ENCODE measurements around the gene STK32A.

GRCh38 chr5:147290261-147290660 is 55.4 kb downstream of the STK32A start:
- TF ChIP-seq RAD21 (conservative IDR thresholded peaks at IDR 0.05 in 1 of 2, IDR thresholded peaks at IDR 0.05 in 1 of 2) (no peak), ZFP36 (IDR thresholded peaks at IDR 0.05; ENCODE audit: borderline replicate concordance, partially characterized antibody) (no peak), RCOR1 (IDR thresholded peaks at IDR 0.05; ENCODE audit: low read depth, low read length) (no peak), CTCF (IDR thresholded peaks at IDR 0.05) (no peak), FOSL2 (IDR thresholded peaks at IDR 0.05) (no peak), FOSL2 (CRISPR knock-in tag; IDR thresholded peaks at IDR 0.05) (no peak), POLR2A (IDR thresholded peaks at IDR 0.05; ENCODE audit: low read length) (no peak)

Measured in A549 (cell line).